ENCODE data around the gene MRPL50.

- TF ChIP-seq SUZ12 (IDR thresholded peaks at IDR 0.05), result no peak
- no peak for TF ChIP-seq ZNF384 (IDR thresholded peaks at IDR 0.05)
- TF ChIP-seq FOXM1 (IDR thresholded peaks at IDR 0.05; ENCODE audit: borderline replicate concordance), result no peak
- no peak for TF ChIP-seq NFRKB (IDR thresholded peaks at IDR 0.05)
- no peak for TF ChIP-seq FOXA1 (IDR thresholded peaks at IDR 0.05)
- TF ChIP-seq ARNT (IDR thresholded peaks at IDR 0.05), result no peak
- TF ChIP-seq, protein P1, sequence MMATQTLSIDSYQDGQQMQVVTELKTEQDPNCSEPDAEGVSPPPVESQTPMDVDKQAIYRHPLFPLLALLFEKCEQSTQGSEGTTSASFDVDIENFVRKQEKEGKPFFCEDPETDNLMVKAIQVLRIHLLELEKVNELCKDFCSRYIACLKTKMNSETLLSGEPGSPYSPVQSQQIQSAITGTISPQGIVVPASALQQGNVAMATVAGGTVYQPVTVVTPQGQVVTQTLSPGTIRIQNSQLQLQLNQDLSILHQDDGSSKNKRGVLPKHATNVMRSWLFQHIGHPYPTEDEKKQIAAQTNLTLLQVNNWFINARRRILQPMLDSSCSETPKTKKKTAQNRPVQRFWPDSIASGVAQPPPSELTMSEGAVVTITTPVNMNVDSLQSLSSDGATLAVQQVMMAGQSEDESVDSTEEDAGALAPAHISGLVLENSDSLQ (IDR thresholded peaks at IDR 0.05), result no peak
- TF ChIP-seq ELF4 (IDR thresholded peaks at IDR 0.05), result no peak
- TF ChIP-seq CTBP1 (IDR thresholded peaks at IDR 0.05; ENCODE audit: borderline replicate concordance), result no peak
- TF ChIP-seq BHLHE40 (IDR thresholded peaks at IDR 0.05; ENCODE audit: borderline replicate concordance), result no peak
- no peak for TF ChIP-seq TARDBP (IDR thresholded peaks at IDR 0.05)
Measured at GRCh38 chr9:101417977-101418376, 19.6 kb upstream of the MRPL50 start.

All from HEK293T (cell line).